ENCODE data around the gene ZNF343.
"Not testable (repeated sequence)": the region's sequence is repeated elsewhere in the genome, so short reads cannot be mapped to it uniquely, and the experiment has no call there.

The ZNF343 gene

DNA sequence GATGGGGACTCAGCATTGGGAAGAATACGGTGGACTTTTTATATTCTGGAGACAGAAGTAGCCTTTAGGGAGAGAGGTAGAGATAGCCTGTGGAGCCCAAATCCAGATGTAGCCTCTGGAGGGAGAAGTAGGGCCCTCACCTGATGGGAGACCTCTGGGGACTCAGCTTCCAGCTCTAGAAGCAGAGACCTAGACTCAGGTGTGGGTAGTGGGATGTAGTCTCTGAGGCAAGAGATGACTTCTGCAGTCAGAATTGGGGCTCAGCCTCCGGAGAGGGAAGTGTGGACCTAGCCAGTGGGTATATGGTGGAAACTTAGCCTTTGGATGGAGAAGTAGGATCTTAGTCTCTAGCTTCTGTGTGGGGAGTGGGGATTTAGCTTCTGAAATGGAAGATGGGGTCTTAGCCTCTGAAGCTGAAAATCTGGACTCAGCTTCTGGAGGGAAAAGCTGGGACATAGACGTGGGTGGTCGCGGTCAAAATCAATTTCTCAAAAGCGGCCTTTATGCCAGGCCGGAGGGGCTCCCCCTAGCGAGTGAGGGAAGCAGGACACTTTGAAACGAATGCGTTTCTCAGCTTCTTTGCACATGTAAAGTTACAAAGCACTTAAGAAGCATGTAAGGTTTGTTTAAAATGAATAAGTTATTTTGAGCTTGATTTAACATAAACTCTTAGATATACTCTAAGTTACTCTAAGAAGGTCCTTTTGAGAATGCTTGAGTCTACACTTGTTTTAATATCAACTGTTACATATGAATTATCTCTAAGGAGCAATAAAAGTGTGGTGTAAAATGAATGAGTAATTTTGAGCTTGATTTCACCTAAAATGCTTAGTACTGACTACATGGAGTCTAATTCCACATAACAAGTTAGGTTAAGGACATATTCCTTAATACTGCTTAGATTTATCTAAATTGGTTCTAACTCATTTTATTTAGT, 12.9 kb upstream of the ZNF343 start:
- DNase-seq (ENCODE audit: low read depth in 2 of 2), result no peak

DNA sequence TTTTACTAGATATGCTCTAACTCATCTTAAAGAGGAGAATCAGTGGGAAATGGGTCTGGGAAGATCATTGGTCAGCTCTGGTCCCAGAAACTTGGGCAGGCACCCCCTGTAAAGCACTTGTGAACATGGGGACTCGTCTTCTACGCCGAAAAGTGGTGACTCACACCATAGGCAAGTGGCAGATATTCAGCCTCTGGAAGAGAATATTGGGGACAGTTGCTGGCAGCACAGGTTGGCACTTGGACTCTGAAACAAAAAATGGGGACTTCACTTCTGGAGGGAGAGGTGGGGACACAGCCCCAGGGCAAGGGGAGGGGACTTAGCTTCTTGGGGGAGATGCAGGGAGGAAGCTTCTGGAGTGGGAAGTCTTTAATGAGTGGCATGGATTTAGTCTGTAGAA, 11.9 kb upstream of the ZNF343 start:
- DNase-seq (ENCODE audit: low read depth in 2 of 2), result no peak

DNA sequence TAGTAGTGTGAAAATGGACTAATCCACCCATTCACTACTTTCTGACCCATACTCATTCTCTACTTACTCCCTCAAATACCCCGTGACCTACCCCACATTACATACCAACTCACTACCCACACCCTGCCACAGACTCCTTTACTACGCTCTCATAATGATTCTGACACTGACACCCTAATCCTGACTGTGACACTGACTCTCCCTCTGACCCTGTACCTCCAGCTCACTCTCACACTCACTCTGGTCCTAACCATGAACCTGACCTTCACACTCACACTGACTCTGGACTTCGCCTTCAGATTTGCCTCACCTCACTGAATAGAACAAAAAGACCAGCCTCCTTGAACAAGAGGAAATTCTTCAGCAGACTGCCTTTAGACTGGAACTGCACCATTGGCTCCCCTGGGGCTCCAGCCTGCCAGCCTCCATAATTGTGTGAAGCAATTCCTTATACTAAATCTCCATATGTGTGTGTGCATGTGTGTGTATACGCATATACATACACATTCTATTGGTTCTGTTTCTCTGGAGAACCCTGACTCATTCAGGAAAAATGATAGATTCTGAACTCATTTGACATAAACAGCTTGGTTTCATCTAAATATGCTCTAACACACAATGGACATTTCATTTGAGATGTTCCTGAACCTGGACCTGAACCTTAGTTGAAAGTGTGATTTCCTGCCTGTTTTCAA, 10.5 kb upstream of the ZNF343 start:
- no peak for DNase-seq (ENCODE audit: low read depth in 2 of 2)

DNA sequence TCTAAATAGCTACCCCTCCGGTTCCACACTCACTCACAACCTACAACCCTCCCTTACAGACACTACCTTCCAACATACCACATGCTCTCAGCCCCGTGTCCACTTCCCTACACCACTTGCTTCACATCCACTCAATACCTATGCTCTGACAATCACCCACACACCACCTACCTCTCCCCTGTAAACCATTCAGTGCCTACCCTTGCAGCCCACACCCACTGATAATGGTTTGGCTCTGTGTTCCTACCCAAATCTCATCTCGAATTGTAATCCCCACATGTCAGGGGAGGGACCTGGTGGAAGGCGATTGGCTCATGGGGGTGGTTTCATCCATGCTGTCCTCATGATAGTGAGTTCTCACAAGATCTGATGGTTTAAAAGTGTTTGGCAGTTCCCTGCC, 9.8 kb upstream of the ZNF343 start:
- no peak for DNase-seq (ENCODE audit: low read depth in 2 of 2)

DNA sequence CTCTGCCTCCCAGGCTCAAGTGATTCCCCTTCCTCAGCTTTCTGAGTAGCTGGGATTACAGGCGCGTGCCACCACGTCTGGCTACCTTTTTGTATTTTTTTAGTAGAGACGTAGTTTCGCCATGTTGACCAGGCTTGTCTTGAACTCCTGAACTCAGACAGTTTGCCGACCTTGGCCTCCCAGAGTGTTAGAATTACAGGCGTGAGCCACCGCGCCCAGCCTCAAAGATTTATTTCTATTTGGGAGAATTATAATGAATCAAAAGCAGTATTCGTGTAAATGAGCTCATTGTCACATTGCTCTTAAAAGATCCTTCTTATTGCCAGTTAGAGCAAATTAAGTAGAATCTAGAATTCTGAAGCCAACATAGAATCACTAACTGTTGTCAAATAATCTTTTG, 9.4 kb upstream of the ZNF343 start:
- DNase-seq (ENCODE audit: low read depth in 2 of 2), result no peak

DNA sequence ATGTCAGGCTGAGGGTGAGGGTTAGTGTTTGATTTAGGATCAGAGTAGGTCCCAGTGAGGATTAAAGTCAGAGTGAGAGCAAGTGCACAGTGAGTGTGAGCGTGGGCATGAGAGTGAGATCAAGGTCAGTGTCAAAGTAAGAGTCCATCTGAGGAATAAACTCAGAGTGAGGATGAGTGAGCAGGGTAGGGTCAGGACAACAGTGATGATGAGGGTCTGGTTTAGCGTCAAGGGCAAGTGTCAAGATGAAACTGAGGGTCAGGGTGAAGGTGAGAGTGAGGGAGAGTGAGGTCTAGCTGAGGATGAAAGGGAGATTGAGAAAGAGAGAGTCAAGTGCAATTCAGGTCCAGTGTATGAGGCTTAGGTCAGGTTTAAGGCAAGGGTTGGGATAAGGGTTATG, 7.7 kb upstream of the ZNF343 start:
- no peak for DNase-seq (ENCODE audit: low read depth in 2 of 2)

DNA sequence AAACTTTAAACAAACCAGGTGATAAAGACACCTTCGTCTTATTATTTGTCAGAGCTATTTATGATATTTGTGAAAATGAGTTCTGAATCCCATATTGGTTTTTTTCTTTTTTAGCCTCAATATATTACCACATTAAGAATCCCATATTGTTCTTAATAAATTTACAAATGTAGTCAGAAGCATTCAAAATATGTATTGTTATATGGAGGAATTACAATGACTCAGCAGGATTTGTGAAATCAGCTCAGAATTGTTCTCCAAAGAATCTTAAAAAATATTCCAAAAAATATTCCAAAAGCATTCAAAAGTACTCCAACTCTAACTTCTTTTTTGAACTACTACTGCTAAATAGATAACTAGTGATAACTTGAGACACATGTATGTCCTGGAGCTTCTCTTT, 6.5 kb upstream of the ZNF343 start:
- DNase-seq (ENCODE audit: low read depth in 2 of 2), result no peak

DNA sequence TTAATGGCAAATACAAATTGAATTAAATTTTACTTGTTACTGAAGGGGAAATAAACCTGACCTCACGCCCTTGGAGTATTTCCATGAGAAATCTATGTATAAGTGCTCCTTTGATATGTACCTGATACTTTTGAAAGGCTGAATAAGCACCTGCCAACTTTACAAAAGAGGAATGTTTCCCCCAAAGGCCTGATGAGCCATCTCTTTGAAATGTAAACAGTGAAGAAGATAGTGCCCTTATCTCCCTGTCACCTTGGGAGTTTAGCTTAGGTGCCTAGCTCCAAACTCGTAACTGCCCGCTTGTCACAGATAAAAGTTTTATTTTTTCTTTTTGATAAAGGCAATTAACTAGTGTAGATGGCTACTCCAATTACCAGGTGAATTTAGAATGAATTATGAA, 1.1 kb upstream of the ZNF343 start:
- no peak for DNase-seq (ENCODE audit: low read depth in 2 of 2)

DNA sequence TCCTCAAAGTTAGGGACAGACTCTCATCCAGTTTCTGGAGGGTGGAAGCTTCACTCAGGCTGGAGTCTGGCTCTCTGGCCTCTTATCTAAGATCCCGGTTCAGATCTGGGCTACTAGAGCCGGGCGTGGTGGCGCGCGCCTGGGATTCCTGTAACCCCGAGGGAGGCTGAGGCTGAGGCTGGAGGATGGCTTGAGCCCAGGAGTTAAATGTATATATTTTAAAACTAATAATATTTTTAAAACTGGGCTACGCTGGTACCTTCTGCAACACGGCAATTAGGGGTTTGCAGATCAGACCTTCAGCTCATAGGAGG, 710 bp upstream of the ZNF343 start:
- no peak for DNase-seq (ENCODE audit: low read depth in 2 of 2)

DNA sequence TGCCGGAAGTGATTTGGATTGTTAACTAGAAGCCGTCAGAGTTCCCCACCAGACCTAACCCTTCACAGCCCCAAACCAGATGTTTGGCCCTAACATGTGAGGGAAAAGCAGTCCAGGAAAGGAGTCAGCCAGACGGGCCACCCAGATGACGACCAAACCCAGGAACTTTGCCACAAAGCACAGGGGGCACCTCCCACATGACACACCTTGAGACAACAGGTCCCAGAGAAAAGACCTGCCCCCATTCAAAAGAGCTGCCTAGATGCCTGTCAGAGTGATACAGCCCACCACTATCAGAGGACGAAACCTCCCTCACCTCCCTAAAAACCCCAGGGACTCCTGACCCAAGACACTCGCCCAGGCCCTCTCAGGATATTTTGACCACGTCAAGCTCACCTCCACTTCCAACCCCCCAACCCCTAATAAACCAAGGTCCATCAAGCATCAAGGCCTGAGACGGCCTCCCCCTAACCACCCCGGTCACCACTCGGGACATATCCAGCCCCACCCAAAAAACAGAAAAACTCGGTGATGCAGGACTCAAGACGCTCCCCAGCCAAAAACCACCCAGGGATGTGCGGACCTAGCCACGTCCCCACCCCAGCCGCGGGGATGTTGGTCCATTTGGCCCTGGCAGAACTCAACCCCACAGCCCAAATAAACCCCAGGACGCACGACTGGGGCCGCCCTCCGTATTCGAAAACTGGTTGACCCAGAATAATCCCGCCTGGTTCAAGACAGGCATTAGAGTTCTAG, 662 bp downstream of the ZNF343 start:
- DNase-seq (ENCODE audit: low read depth in 2 of 2), result no peak

DNA sequence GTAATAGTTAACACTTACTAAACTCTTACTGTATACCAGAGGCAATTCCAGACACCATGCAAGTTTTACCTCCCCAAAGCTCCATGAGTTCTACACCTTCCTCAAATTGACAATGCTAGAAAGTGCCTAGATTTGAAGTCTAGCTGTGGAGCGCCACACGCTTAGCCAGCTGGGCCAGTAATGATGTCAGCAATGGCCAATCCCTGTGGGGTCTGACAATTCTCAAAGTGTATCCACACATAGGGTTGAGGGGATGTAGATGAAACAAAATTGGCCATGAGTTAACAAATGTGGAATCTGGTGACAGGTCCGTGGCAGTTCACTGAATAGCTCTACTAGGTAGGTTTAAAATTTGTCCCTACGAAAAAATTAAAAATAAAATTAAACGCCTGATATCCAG, 1.3 kb downstream of the ZNF343 start:
- DNase-seq (ENCODE audit: low read depth in 2 of 2), result no peak

DNA sequence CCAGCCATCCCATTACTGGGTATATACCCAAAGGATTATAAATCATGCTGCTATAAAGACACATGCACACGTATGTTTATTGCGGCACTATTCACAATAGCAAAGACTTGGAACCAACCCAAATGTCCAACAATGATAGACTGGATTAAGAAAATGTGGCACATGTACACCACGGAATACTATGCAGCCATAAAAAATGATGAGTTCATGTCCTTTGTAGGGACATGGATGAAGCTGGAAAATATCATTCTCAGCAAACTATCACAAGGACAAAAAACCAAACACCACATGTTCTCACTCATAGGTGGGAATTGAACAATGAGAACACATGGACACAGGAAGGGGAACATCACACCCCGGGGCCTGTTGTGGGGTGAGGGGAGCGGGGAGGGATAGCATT, 2.3 kb downstream of the ZNF343 start:
- DNase-seq (ENCODE audit: low read depth in 2 of 2), result not testable (repeated sequence)

DNA sequence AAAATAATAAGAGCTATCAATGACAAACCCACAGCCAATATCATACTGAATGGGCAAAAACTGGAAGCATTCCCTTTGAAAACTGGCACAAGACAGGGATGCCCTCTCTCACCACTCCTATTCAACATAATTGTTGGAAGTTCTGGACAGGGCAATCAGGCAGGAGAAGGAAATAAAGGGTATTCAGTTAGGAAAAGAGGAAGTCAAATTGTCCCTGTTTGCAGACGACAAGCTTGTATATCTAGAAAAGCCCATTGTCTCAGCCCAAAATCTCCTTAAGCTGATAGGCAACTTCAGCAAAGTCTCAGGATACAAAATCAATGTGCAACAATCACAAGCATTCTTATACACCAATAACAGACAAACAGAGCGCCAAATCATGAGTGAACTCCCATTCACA, 3.9 kb downstream of the ZNF343 start:
- DNase-seq (ENCODE audit: low read depth in 2 of 2), result not testable (repeated sequence)

DNA sequence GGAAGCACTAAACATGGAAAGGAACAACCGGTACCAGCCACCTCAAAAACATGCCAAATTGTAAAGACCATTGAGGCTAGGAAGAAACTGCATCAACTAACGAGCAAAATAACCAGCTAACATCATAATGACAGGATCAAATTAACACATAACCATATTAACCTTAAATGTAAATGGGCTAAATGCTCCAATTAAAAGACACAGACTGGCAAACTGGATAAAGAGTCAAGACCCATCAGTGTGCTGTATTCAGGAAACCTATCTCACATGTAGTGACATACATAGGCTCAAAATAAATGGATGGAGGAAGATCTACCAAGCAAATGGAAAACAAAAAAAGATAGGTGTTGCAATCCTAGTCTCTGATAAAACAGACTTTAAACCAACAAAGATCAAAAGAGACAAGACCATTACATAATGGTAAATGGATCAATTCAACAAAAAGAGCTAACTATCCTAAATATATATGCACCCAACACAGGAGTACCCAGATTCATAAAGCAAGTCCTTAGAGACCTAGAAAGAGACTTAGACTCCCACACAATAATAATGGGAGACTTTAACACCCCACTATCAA, 5.8 kb downstream of the ZNF343 start:
- not testable (repeated sequence) for DNase-seq (ENCODE audit: low read depth in 2 of 2)

DNA sequence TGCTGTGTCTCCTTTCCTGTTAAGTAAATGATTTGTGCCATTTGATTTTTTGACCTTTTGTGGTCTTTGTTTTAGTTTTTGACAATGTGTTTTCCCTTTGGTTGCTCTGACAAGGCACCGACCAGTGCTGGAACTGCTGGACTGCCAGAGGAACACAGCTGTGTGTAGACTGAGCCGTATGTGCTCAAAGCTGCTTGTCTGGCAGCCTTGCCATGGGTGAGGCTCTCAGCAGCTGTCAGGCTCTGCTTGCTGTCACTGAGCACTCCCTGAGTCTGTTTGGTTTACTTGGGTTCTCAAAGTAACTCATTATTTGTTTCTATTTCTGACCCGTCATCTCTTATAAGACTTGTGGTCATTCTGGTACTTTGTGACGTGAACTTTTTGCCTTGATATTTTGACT, 23.1 kb downstream of the ZNF343 start:
- no peak for DNase-seq (ENCODE audit: low read depth in 2 of 2)

DNA sequence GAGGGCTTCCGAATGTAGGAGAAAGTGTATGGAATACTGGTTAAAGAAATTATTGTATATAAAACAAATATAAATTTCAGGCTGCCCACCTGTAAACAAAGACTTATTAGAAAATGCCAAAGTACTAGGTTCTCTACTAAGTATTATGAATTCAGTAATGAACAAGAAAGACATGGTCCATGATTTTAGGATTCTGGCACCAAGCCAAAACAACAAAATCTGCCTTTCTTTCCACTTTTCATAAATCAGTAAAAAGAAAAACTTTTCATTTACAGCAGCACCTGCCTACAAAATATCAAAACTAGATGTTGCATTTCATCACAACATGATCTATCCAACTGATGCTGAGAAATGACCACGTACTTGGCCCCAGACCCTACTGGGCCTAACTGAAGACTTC, 23.6 kb downstream of the ZNF343 start:
- no peak for DNase-seq (ENCODE audit: low read depth in 2 of 2)

DNA sequence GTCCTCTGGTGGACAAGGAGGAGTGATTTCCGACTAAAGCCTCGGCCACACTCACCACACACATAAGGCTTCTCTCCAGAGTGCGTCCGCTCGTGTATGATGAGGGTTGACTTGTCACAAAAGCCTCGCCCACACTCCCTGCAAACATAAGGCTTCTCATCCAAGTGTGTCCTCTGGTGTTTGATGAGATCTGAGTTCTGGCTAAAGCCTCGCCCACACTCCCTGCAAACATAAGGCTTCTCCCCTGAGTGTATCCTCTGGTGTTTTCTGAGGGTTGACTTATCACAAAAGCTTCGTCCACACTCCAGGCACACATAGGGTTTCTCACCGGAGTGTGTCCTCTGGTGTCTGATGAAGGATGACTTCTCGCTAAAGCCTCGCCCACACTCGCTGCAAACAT, 25.2 kb downstream of the ZNF343 start:
- no peak for DNase-seq (ENCODE audit: low read depth in 2 of 2)

DNA sequence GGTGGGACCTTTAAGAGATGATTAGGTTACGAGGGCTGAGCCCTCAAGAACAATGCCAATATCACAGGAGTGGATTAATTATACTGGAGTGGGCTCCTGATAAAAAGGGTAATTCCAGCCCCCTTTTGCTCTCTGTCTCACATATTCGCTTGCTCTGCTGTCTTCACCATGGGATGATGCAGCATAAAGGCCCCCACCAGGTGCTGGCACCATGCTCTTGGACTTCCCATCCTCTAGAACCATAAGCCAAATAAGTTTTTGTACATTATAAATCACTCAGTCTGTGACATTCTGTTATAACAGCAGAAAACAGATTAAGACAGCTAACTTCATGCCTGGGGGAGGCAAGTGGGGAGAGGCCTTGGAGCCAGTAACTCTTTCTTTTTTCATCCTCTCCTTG, 28.3 kb downstream of the ZNF343 start:
- no peak for DNase-seq (ENCODE audit: low read depth in 2 of 2)

DNA sequence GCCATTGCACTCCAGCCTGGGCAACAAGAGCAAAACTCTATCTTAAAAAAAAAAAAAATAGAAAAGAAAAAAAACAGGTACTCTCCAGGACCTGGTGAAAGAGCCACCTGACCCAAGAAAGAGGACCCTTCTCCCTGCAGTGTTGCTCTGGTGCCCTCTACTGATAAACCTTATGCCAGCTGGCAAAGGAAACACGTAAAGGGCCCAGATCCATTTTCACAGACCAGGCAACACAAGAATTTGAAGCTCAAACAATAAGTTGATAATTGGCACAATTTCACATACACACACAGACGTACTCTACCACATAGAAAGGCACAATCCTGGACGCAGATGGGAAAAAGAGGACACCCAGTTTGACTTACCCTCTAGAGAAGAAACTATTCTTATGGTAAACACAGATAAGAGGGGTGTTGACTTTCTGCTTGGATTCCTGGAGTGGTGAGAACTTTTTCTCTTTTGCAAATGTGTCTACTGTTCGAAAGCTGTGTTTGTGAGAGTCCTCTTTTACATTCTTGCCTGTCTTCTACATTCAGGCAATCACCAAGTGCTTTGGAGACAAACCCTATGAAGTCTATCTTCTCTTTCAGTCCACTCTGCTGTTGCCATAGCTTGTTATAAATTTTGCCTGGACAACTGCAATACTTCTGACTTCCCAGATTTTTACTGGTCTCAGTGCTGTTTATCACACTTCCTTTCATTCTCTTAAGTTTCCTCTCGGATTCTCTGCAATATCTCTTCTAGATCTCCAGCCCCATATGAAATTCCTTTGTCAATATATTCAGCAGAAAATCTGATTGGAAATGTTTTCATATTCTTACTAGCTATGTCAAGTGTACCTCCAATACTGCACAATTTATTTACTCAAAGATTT, 31.7 kb downstream of the ZNF343 start:
- DNase-seq (ENCODE audit: low read depth in 2 of 2), result no peak

DNA sequence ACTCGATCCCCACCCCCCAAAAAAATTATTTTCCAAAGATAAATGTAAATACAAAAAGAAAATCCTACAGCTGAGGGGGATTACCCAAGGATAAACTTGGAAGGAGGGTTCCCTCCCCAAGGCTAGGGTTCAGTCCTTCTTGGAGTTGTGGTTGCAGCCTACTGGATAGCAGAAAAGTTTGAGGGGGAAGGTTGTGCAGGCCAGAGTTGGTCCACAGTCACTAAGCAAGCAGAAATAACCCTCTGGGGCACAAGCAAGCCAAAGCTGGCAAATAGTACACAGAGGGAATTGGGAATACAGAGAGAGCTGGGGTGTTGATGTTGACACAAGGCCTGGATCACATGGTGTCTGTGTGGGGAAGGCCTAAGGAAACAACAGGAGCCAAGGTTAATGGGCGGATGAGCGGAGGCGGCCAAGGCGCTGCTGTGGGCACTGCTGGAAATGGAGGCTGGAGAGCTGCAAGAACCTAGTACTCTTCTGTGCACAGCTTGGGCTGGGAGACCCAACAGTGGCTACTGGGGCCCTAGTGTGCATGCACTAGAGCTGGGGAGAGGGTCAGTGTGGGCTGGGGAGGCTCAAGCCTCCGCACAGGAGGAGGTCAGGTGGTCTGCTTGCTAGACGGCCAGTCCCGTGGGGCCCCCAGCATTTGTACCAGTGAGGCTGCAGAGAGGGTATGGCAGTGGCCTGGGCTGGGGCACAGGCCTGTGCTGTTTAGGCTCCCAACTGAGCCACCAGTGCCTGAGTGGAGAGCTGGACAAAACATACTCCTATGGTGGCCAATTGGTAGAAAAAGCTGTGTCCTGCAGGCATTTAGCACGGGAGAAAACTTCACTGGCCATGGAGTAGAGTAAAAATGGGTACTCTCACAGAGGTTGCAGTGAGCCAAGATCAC, 32.6 kb downstream of the ZNF343 start:
- no peak for DNase-seq (ENCODE audit: low read depth in 2 of 2)
